RWPE2 (cell line): ENCODE data around the gene TMEM129.

ENCODE experiments used
- ATAC-seq: fragments of 200-7000 bp; cut with Tn5 transposase; 3 replicates; pipeline ENCODE4 v1.9.1; 2021; ENCODE audit warnings: low read depth
- DNase-seq: peaks from one replicate; pipeline ENCODE4 v3.0.0-alpha.2; 2020; ENCODE audit warnings: low spot score
- H3K27ac ChIP-seq: fragments of 450-650 bp; 2 replicates; pipeline ENCODE4 v1.5.1; 2017; ENCODE audit warnings: mild to moderate bottlenecking; ENCODE audit not compliant: poor library complexity, severe bottlenecking
- H3K27me3 ChIP-seq: fragments of 250-450 bp; sonication (Bioruptor Pico); 2 replicates; pipeline ENCODE4 v1.5.1; 2021; ENCODE audit warnings: mild to moderate bottlenecking, moderate library complexity; ENCODE audit not compliant: insufficient read depth, poor library complexity, severe bottlenecking
- H3K36me3 ChIP-seq: fragments of 250-450 bp; sonication (Bioruptor Pico); 2 replicates; pipeline ENCODE4 v1.5.1; 2020; ENCODE audit warnings: low read depth, mild to moderate bottlenecking, moderate library complexity
- H3K4me1 ChIP-seq: fragments of 250-450 bp; sonication (Bioruptor Pico); 2 replicates; pipeline ENCODE4 v1.5.1; 2021; ENCODE audit warnings: mild to moderate bottlenecking, moderate library complexity; ENCODE audit not compliant: insufficient read depth, poor library complexity, severe bottlenecking
- H3K4me3 ChIP-seq: fragments of 250-450 bp; sonication (Bioruptor Pico); 2 replicates; pipeline ENCODE4 v1.5.1; 2021; ENCODE audit warnings: mild to moderate bottlenecking, moderate library complexity; ENCODE audit not compliant: severe bottlenecking
- H3K9me3 ChIP-seq: fragments of 250-450 bp; sonication (Bioruptor Pico); 2 replicates; pipeline ENCODE4 v1.5.1; 2021; ENCODE audit warnings: mild to moderate bottlenecking, moderate library complexity; ENCODE audit not compliant: severe bottlenecking
- CTCF ChIP-seq: fragments of 450-650 bp; IDR thresholded peaks from one replicate; pipeline ENCODE4 v1.5.1; 2017; ENCODE audit warnings: mild to moderate bottlenecking, moderate library complexity; ENCODE audit not compliant: poor library complexity, severe bottlenecking

The TMEM129 gene

GRCh38 chr4:1755297-1755696, 34.2 kb upstream of the TMEM129 start:
- peak overlapping the region; percentile 72 for H3K27ac ChIP-seq
- no peaks in the 10 kb centered on the region for H3K9me3 ChIP-seq
- no peak for TF ChIP-seq CTCF
- no peaks in the 10 kb centered on the region for H3K27me3 ChIP-seq
- peaks cover 26% of the 10 kb centered on the region for H3K4me1 ChIP-seq
- H3K36me3 ChIP-seq = no peaks in the 10 kb centered on the region
- DNase-seq (no peak), ATAC-seq (no peak)
- H3K4me3 ChIP-seq = no peak overlapping the region

- no peak for TF ChIP-seq CTCF
- H3K4me3 ChIP-seq = no peak overlapping the region
- H3K9me3 ChIP-seq = no peaks in the 10 kb centered on the region
- ATAC-seq (peak; percentile 0; the same call in 1 of the 3 replicates), DNase-seq (no peak)
- peaks cover 26% of the 10 kb centered on the region for H3K4me1 ChIP-seq
- H3K36me3 ChIP-seq = no peaks in the 10 kb centered on the region
- H3K27me3 ChIP-seq = no peaks in the 10 kb centered on the region
- H3K27ac ChIP-seq = peak overlapping the region; percentile 72
Measured at GRCh38 chr4:1754336-1754735, 33.2 kb upstream of the TMEM129 start.

- ATAC-seq = no peak
- no peak for DNase-seq
- Histone ChIP-seq H3K27me3 (no peaks in the 10 kb centered on the region), H3K9me3 (no peaks in the 10 kb centered on the region), H3K36me3 (no peaks in the 10 kb centered on the region), H3K4me3 (no peak overlapping the region), H3K27ac (peak overlapping the region; percentile 72), H3K4me1 (peaks cover 25% of the 10 kb centered on the region)
- no peak for TF ChIP-seq CTCF
Measured at GRCh38 chr4:1753697-1754311, 32.7 kb upstream of the TMEM129 start.

- Histone ChIP-seq H3K27me3 (no peaks in the 10 kb centered on the region), H3K9me3 (no peaks in the 10 kb centered on the region), H3K27ac (peak overlapping the region; percentile 72), H3K4me1 (peaks cover 20% of the 10 kb centered on the region), H3K4me3 (no peak overlapping the region), H3K36me3 (no peaks in the 10 kb centered on the region)
- no peak for TF ChIP-seq CTCF
- ATAC-seq = no peak
- DNase-seq = no peak
Measured at GRCh38 chr4:1753294-1753696, 32.2 kb upstream of the TMEM129 start.

GRCh38 chr4:1752284-1753041, 31.3 kb upstream of the TMEM129 start:
- Histone ChIP-seq H3K9me3 (no peaks in the 10 kb centered on the region), H3K27ac (peak overlapping the region; percentile 72), H3K4me1 (peaks cover 14% of the 10 kb centered on the region), H3K36me3 (no peaks in the 10 kb centered on the region), H3K4me3 (no peak overlapping the region), H3K27me3 (no peaks in the 10 kb centered on the region)
- ATAC-seq = peak; percentile 50
- no peak for TF ChIP-seq CTCF
- DNase-seq = no peak
